ENCODE results near the gene SND1. TPM values are rescaled to one million over a fixed set of nuclear protein-coding genes. Genes with fewer than 3 reads are reported as not detected.
A peak's percentile ranks its signal among the peaks of the same experiment; 100 is the strongest.

The SND1 gene
- polyA plus RNA-seq, 1 donor, result 144 TPM

DNA sequence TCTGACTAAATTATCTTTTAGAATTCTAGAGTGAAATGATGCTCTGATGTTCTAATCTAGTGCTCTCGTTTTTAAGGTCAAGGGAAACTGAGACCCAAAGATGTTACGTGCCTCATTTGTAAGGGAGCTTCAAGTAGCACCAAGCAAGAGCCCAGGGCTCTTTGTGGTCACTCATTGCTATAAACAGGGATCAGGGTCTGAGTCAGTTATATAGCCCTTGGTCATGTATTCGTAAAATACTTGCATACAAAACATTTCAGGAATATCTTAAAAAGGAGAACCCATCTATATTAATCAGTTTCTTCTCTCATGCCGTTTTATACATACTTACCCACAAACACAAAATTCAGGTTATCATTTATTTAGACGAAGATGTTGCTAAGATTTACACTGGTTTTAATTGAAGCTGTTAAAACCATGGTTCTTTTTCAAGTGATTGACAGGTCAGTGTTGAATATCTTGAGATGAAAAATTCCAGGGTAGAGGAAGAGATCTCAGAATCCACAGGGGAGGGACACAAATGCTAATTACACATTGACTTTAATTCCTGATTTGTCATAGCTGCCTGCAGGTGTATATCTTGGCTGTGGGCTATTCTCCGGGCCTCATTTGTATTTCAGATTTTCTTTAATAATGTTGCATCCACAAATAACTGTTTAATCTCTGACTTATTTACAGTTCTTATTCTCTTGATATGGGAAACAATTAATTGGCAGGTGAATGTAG is 188.4 kb downstream of the SND1 start:
- no peaks in the 10 kb centered on the region for H3K36me3 ChIP-seq (ENCODE audit: control insufficient read depth, insufficient read depth, low read length)
- no CpG with 5 or more reads among the region's 6 CpGs for WGBS (ENCODE audit: insufficient coverage, low lambda C conversion rate)
- peaks cover 15% of the 10 kb centered on the region for H3K4me1 ChIP-seq (ENCODE audit: control insufficient read depth, insufficient read depth, low read length)
- no peak overlapping the region for H3K4me3 ChIP-seq (ENCODE audit: low read length)
- H3K27me3 ChIP-seq (ENCODE audit: control insufficient read depth, insufficient read depth, low read length), result no peaks in the 10 kb centered on the region
- peaks cover 3% of the 10 kb centered on the region for H3K9me3 ChIP-seq (ENCODE audit: control insufficient read depth, low read depth, low read length)
- DNase-seq, result no peak
- H3K27ac ChIP-seq (ENCODE audit: low read length), result no peak overlapping the region

DNA sequence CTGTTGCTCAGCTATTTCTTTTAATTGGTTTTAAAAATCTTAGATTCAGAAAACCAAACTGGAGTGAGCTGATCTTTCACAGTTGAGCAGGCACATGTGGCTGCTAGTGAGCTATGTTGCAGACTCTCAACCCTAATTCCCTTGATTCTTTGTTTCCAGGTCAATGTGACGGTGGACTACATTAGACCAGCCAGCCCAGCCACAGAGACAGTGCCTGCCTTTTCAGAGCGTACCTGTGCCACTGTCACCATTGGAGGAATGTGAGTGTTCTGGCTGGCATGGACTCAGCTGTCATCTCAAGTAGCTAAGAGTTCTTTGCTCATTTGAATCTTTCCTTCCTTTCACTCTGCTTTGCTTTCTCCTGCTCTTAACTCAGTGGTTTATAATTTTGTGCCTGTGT is 192.2 kb downstream of the SND1 start:
- no peak overlapping the region for H3K4me3 ChIP-seq (ENCODE audit: low read length)
- peaks cover 15% of the 10 kb centered on the region for H3K4me1 ChIP-seq (ENCODE audit: control insufficient read depth, insufficient read depth, low read length)
- peak in 1 of 2 donors; percentile 22 for DNase-seq
- H3K36me3 ChIP-seq (ENCODE audit: control insufficient read depth, insufficient read depth, low read length), result no peaks in the 10 kb centered on the region
- no peaks in the 10 kb centered on the region for H3K9me3 ChIP-seq (ENCODE audit: control insufficient read depth, low read depth, low read length)
- no CpG with 5 or more reads among the region's 2 CpGs for WGBS (ENCODE audit: insufficient coverage, low lambda C conversion rate)
- no peaks in the 10 kb centered on the region for H3K27me3 ChIP-seq (ENCODE audit: control insufficient read depth, insufficient read depth, low read length)
- H3K27ac ChIP-seq (ENCODE audit: low read length), result peak overlapping the region; percentile 50

DNA sequence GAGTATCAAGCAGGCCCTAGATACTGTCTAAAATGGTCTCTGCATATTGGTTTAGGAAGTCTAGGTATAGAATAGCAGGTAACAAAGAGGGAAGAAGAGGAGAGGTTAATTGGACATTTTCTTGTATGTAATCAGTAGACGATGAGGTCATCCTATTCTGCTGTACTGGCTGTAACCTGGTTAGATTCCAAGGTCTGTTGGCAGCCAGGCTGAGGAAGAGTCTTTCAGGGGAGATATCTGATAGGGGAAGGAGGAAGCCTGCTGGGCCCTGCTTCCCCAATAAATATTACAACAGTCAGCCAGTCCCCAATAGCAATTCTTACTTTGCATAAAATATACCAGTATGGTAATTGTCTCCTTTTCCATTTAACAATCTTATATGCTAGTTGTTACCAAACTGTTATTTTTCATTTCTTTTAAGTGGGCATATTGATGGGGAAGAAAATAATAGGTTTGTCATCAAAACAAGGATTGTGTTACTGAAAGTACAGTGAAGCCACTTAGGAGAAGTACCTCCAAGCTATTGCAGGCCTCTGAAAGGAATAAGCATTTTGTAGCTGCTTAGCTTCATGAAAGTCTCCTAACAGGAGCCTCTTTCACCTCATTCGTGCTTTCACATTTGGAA is 192.8 kb downstream of the SND1 start:
- H3K9me3 ChIP-seq (ENCODE audit: control insufficient read depth, low read depth, low read length), result no peaks in the 10 kb centered on the region
- no peak overlapping the region for H3K4me3 ChIP-seq (ENCODE audit: low read length)
- DNase-seq, result peak; percentile 67 to 81
- peaks cover 12% of the 10 kb centered on the region for H3K4me1 ChIP-seq (ENCODE audit: control insufficient read depth, insufficient read depth, low read length)
- peak overlapping the region; percentile 50 for H3K27ac ChIP-seq (ENCODE audit: low read length)
- 75% methylated on average over 1 of the region's 2 CpGs for WGBS (ENCODE audit: insufficient coverage, low lambda C conversion rate)
- H3K36me3 ChIP-seq (ENCODE audit: control insufficient read depth, insufficient read depth, low read length), result peaks cover 4% of the 10 kb centered on the region
- H3K27me3 ChIP-seq (ENCODE audit: control insufficient read depth, insufficient read depth, low read length), result no peaks in the 10 kb centered on the region

DNA sequence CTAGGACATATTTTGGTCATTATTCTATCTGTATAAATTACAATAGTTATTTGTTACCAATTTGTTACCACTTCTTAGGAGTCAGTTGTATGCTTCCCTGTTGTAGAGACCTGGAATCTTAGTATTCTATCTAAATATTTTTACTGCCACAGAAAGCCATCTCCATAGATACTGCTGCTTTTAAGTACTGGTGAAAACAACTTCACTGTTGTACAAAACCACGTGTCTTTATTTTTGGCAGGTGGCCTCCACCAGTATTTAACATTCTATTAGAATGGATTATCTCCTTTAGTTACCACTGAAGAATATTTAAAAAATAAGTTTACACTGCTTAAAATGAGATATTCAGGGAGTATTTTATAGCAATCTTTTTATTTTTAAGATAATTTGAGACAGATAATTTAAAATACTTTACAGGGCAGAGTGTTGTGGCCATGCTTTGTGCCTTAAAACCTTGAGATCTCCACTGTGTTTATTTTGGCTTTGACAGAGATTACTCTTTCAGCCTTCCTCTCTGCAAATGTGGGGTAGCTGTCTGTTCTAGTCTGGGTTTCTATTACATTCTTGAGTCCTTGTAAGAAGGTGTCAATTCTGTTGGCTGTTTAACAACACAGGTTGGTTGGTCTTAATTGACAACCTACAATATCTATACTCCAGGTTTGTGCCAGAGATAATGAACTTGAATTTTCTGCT is 193.7 kb downstream of the SND1 start:
- Histone ChIP-seq H3K27me3 (ENCODE audit: control insufficient read depth, insufficient read depth, low read length) (no peaks in the 10 kb centered on the region), H3K27ac (ENCODE audit: low read length) (no peak overlapping the region), H3K4me3 (ENCODE audit: low read length) (no peak overlapping the region), H3K9me3 (ENCODE audit: control insufficient read depth, low read depth, low read length) (no peaks in the 10 kb centered on the region), H3K36me3 (ENCODE audit: control insufficient read depth, insufficient read depth, low read length) (peaks cover 10% of the 10 kb centered on the region), H3K4me1 (ENCODE audit: control insufficient read depth, insufficient read depth, low read length) (peaks cover 12% of the 10 kb centered on the region)
- no peak for DNase-seq
- no CpG with 5 or more reads among the region's 1 CpG for WGBS (ENCODE audit: insufficient coverage, low lambda C conversion rate)

DNA sequence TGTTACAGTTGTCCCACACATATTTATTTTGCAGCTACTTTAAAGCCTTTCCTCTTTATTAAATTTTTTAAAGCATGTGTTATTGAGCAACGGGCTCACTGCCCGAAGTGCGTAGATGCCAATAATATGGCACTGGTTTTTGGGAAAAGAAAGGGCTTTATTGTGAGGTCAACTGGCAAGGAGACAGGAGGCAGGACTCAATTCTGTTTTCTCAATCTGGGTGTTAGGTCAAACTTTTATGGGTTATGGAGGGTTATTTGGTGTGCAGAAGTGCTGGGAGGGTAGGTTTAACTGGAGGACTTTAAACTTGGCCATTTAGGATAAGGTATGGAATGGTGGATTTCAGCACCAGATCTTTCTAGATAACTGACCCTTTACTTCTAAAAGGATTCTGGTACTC is 195.6 kb downstream of the SND1 start:
- H3K4me1 ChIP-seq (ENCODE audit: control insufficient read depth, insufficient read depth, low read length), result peaks cover 12% of the 10 kb centered on the region
- DNase-seq, result no peak
- H3K36me3 ChIP-seq (ENCODE audit: control insufficient read depth, insufficient read depth, low read length), result peaks cover 10% of the 10 kb centered on the region
- no peaks in the 10 kb centered on the region for H3K27me3 ChIP-seq (ENCODE audit: control insufficient read depth, insufficient read depth, low read length)
- 100% methylated on average over 2 of the region's 3 CpGs for WGBS (ENCODE audit: insufficient coverage, low lambda C conversion rate)
- no peaks in the 10 kb centered on the region for H3K9me3 ChIP-seq (ENCODE audit: control insufficient read depth, low read depth, low read length)
- H3K4me3 ChIP-seq (ENCODE audit: low read length), result no peak overlapping the region
- H3K27ac ChIP-seq (ENCODE audit: low read length), result no peak overlapping the region

DNA sequence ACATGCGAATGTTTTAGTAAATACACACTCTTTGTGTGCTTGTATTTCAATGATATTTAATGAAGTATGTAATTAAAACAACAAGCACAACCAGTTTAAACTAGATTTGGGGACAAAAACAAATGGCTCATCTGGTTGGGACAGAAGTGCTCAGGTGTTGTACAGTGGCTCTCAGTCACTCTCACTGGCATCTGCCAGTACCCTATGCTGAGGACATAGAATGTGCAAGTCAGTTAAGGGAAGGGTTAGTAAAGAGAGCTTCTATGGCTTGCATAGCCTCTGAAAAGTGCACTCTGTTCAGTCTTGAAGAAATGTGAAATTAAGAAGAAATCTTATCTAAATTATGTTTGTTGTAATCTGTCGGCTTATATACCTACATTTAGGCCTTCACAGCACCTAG is 196.2 kb downstream of the SND1 start:
- no peak for DNase-seq
- Histone ChIP-seq H3K4me1 (ENCODE audit: control insufficient read depth, insufficient read depth, low read length) (peaks cover 12% of the 10 kb centered on the region), H3K4me3 (ENCODE audit: low read length) (no peak overlapping the region), H3K27ac (ENCODE audit: low read length) (no peak overlapping the region), H3K36me3 (ENCODE audit: control insufficient read depth, insufficient read depth, low read length) (peaks cover 10% of the 10 kb centered on the region), H3K27me3 (ENCODE audit: control insufficient read depth, insufficient read depth, low read length) (no peaks in the 10 kb centered on the region), H3K9me3 (ENCODE audit: control insufficient read depth, low read depth, low read length) (no peaks in the 10 kb centered on the region)
- WGBS (ENCODE audit: insufficient coverage, low lambda C conversion rate), result 100% methylated on average over 1 of the region's 2 CpGs

DNA sequence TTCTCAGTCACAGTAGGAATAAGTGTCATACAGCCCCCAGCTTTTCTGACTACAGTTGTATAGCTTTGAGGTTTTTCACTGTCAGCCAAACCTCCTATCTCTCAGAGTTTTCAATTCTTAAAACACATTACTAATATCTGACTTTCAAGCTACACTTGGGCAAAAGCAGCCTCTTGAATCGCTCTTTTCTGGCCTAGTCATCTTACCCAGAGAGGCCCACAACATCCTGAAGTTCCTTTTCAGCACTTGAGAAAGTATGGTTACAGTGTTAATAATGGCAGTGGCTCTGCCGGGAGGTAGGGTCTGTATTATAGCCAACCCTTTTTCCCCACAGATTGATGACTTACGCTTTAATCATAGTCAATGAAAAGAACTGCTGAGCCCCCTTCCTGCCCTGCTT is 198.2 kb downstream of the SND1 start:
- Histone ChIP-seq H3K4me3 (ENCODE audit: low read length) (no peak overlapping the region), H3K4me1 (ENCODE audit: control insufficient read depth, insufficient read depth, low read length) (peaks cover under 1% of the 10 kb centered on the region), H3K27ac (ENCODE audit: low read length) (no peak overlapping the region), H3K27me3 (ENCODE audit: control insufficient read depth, insufficient read depth, low read length) (no peaks in the 10 kb centered on the region), H3K36me3 (ENCODE audit: control insufficient read depth, insufficient read depth, low read length) (peaks cover 10% of the 10 kb centered on the region), H3K9me3 (ENCODE audit: control insufficient read depth, low read depth, low read length) (no peaks in the 10 kb centered on the region)
- DNase-seq, result no peak
- WGBS (ENCODE audit: insufficient coverage, low lambda C conversion rate), result no CpG with 5 or more reads among the region's 3 CpGs

DNA sequence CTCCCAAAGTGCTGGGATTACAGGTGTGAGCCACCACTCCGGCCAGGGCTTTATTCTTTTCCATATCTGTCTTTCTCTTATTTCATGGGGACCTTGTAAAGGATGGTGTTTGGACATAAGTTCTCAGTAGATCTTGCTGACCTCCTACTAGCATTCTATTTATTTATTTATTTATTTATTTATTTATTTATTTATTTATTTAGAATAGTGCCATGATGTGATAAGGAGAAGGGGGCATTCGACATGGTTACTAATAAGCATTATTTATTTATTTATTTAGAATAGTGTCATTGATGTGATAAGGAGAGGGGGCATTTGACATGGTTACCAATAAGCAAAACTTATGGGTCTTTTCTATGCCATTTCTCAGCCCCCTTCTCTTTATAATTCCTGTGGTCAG is 202.4 kb downstream of the SND1 start:
- no peak overlapping the region for H3K4me3 ChIP-seq (ENCODE audit: low read length)
- H3K4me1 ChIP-seq (ENCODE audit: control insufficient read depth, insufficient read depth, low read length), result no peaks in the 10 kb centered on the region
- no peaks in the 10 kb centered on the region for H3K27me3 ChIP-seq (ENCODE audit: control insufficient read depth, insufficient read depth, low read length)
- H3K27ac ChIP-seq (ENCODE audit: low read length), result no peak overlapping the region
- no peak for DNase-seq
- no CpG with 5 or more reads among the region's 2 CpGs for WGBS (ENCODE audit: insufficient coverage, low lambda C conversion rate)
- no peaks in the 10 kb centered on the region for H3K9me3 ChIP-seq (ENCODE audit: control insufficient read depth, low read depth, low read length)
- H3K36me3 ChIP-seq (ENCODE audit: control insufficient read depth, insufficient read depth, low read length), result peaks cover 14% of the 10 kb centered on the region

DNA sequence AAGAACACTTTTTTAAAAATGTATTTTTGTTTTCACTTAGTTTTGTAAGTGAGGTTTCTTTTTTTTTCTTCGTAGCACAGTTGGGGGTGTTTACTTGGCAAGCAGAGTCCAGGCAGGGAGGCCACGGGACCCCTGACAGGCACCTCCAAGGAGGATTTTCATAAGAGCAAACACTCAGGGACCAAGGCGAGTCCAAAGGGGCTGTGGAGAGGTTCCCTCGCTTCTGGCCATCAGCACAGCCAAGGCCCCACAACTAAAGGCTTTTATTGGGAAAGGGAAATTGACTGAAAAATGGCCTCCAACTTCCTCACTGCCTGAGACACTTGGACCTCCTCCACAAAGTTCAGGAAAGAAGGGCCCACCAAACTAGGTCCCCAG is 205.5 kb downstream of the SND1 start:
- WGBS (ENCODE audit: insufficient coverage, low lambda C conversion rate), result no CpG with 5 or more reads among the region's 4 CpGs
- H3K36me3 ChIP-seq (ENCODE audit: control insufficient read depth, insufficient read depth, low read length), result peaks cover 4% of the 10 kb centered on the region
- H3K9me3 ChIP-seq (ENCODE audit: control insufficient read depth, low read depth, low read length), result no peaks in the 10 kb centered on the region
- H3K27me3 ChIP-seq (ENCODE audit: control insufficient read depth, insufficient read depth, low read length), result no peaks in the 10 kb centered on the region
- H3K4me3 ChIP-seq (ENCODE audit: low read length), result no peak overlapping the region
- no peak overlapping the region for H3K27ac ChIP-seq (ENCODE audit: low read length)
- no peaks in the 10 kb centered on the region for H3K4me1 ChIP-seq (ENCODE audit: control insufficient read depth, insufficient read depth, low read length)
- DNase-seq, result no peak

DNA sequence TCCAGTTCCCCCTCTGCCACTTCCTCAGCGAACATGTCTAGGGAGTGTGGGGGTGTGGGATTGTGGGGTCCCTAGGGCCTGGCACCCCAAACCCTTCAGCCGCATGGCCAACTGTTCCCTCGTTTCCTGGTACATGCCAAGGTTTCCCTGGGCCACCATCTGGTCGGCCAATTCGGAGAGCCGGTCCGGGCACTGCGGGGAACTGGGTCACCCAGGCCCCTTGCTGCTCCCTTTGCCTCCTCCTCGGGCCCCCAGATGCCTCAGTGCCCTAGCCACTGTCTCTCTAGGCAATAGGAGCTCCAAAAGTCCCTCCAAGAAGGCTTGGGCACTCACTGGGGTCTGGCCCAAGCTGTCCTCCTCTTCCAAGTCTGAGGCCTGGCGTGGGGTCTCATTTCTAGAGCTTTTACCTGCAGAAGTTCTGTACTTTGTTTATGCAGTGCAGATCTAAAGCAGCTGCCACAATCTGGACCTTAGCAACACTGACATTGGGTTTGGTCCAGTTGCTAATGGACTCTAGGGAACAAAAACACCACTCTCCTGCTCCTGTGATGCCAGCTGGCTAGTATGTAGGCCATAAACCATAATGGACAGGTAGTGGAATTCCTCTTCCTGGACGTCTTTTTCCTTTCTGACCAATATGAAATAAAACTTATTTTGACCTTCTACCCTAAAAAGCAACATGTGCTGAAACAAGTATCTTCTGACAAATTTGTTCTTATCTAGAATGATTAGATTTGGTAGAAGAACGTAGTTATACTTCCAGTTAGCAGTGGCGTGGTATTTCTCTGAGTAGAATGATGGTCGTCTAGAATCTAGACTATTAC is 206.3 kb downstream of the SND1 start:
- no peaks in the 10 kb centered on the region for H3K4me1 ChIP-seq (ENCODE audit: control insufficient read depth, insufficient read depth, low read length)
- no peak overlapping the region for H3K4me3 ChIP-seq (ENCODE audit: low read length)
- no peak overlapping the region for H3K27ac ChIP-seq (ENCODE audit: low read length)
- WGBS (ENCODE audit: insufficient coverage, low lambda C conversion rate), result 60% methylated on average over 1 of the region's 14 CpGs
- H3K27me3 ChIP-seq (ENCODE audit: control insufficient read depth, insufficient read depth, low read length), result no peaks in the 10 kb centered on the region
- peaks cover 4% of the 10 kb centered on the region for H3K36me3 ChIP-seq (ENCODE audit: control insufficient read depth, insufficient read depth, low read length)
- peak in 1 of 2 donors; percentile 4 for DNase-seq
- H3K9me3 ChIP-seq (ENCODE audit: control insufficient read depth, low read depth, low read length), result no peaks in the 10 kb centered on the region

Measured in large intestine (tissue), 3 donors.